A375 (cell line): ENCODE results near the gene CDX4. TPM values are rescaled to one million over a fixed set of nuclear protein-coding genes. Genes with fewer than 3 reads are reported as not detected.

Experiments
- small RNA-seq: library from RNA; depleted of rRNA; stranded (forward); fragments of <200 nt; gene quantifications from one replicate; pipeline ENCODE3, GENCODE V24; 2014
- total RNA-seq: library from RNA; depleted of rRNA; stranded (reverse); fragments of >200 nt; shearing (Covaris generic); gene quantifications from 2 replicates; pipeline ENCODE4 v1.2.3, GENCODE V29; 2014; rRNA removed

Gene CDX4
- total RNA-seq = not detected in 2 replicates

GRCh38 chrX:73446831-73447230 is at the start of gene CDX4:
CDX4 (plus strand) TSS chrX:73447053; CDS start chrX:73447254, 201 bp downstream.

Small RNA genes within 50 kb of the gene (small RNA-seq; reads per million reads assigned to genes)
- gene MORF4L1P6 (not detected), gene RNU6-1044P (not detected)

Other genes starting within 250 kb of the CDX4 start
- 0.74 and 0.94 TPM in 2 replicates for gene NAP1L2, start 232.2 kb upstream of the CDX4 start, total RNA-seq
- gene CHIC1, start 116.1 kb downstream of the CDX4 start, total RNA-seq = 3.1 and 3.8 TPM in 2 replicates